HepG2 (cell line): ENCODE data around the gene ATRIP. TPM values are rescaled to one million over a fixed set of nuclear protein-coding genes. Genes with fewer than 3 reads are reported as not detected.

Experiments
- ARID3A ChIP-seq: IDR thresholded peaks from 2 replicates; pipeline ENCODE4 v1.6.1; 2012; ENCODE audit warnings: low read depth, low read length, improper control_type of control experiment
- DBP ChIP-seq: sonication (generic); formaldehyde crosslinking; IDR thresholded peaks from 2 replicates; pipeline ENCODE4 v1.4.0; 2020; ENCODE audit warnings: missing genetic modification reagents; ENCODE audit errors: not compliant biosample characterization
- DMAP1 ChIP-seq: IDR thresholded peaks from 2 replicates; pipeline ENCODE4 v1.6.1; 2016
- DZIP1 ChIP-seq: sonication (generic); formaldehyde crosslinking; IDR thresholded peaks from 2 replicates; pipeline ENCODE4 v1.5.0; 2020; ENCODE audit warnings: mild to moderate bottlenecking, missing genetic modification reagents
- ELF1 ChIP-seq: sonication (generic); formaldehyde crosslinking; IDR thresholded peaks from 2 replicates; pipeline ENCODE4 v1.4.0; 2020; ENCODE audit warnings: missing genetic modification reagents
- HHEX ChIP-seq: IDR thresholded peaks from 2 replicates; pipeline ENCODE4 v1.6.1; 2016; ENCODE audit warnings: control low read depth
- KAT8 ChIP-seq: IDR thresholded peaks from 2 replicates; pipeline ENCODE4 v1.6.1; 2016; ENCODE audit warnings: missing genetic modification reagents, missing compliant biosample characterization
- PLSCR1 ChIP-seq: sonication (generic); formaldehyde crosslinking; IDR thresholded peaks from 2 replicates; pipeline ENCODE4 v1.5.0; 2020; ENCODE audit warnings: missing genetic modification reagents, mild to moderate bottlenecking, borderline replicate concordance
- PRDM15 ChIP-seq: sonication (generic); formaldehyde crosslinking; IDR thresholded peaks from 2 replicates; pipeline ENCODE4 v1.4.0; 2020; ENCODE audit warnings: missing genetic modification reagents
- RXRB ChIP-seq: IDR thresholded peaks from 2 replicates; pipeline ENCODE4 v1.6.1; 2016; ENCODE audit warnings: borderline replicate concordance, missing genetic modification reagents, missing compliant biosample characterization
- TCF7L2 ChIP-seq: IDR thresholded peaks from 2 replicates; pipeline ENCODE4 v1.6.1; 2011; ENCODE audit warnings: mild to moderate bottlenecking, low read depth, low read length, moderate library complexity
- TEAD3 ChIP-seq: optimal IDR thresholded peaks from 2 replicates; pipeline ENCODE3; 2016; ENCODE audit warnings: borderline replicate concordance
- THRA ChIP-seq: sonication (generic); formaldehyde crosslinking; IDR thresholded peaks from 2 replicates; pipeline ENCODE4 v1.4.0; 2020; ENCODE audit warnings: missing genetic modification reagents, borderline replicate concordance
- U2AF2 ChIP-seq: fragments of 200-400 bp; formaldehyde crosslinking; IDR thresholded peaks from 2 replicates; pipeline ENCODE4 v1.6.1; 2017; ENCODE audit warnings: low read depth, mild to moderate bottlenecking, low read length
- ZNF256 ChIP-seq: sonication (generic); formaldehyde crosslinking; conservative IDR thresholded peaks from 2 replicates; pipeline ENCODE4 v1.4.0; 2020; ENCODE audit warnings: missing genetic modification reagents
- ZNF562 ChIP-seq: sonication (generic); formaldehyde crosslinking; IDR thresholded peaks from 2 replicates; pipeline ENCODE4 v1.8.0; 2022; ENCODE audit warnings: missing genetic modification reagents, borderline replicate concordance
- ZNF724P ChIP-seq: sonication (generic); formaldehyde crosslinking; IDR thresholded peaks from 2 replicates; pipeline ENCODE4 v1.8.0; 2022; ENCODE audit warnings: missing genetic modification reagents, borderline replicate concordance
- polyA plus RNA-seq, 8 experiments: library from polyadenylated mRNA; depleted of rRNA in 3 of 8; stranded (reverse) in 7 of 8; unstranded in 1 of 8; fragments of >200 nt; fragmentation: Illumina TruSeq in 4 of 8; extraction: Trizol in 4 of 8; gene quantifications; 2 replicates each; pipeline versions ENCODE4 v1.2.1 to v1.2.3, GENCODE V29; 2011 to 2016; ENCODE audit warnings: low read depth in 4 of 8, missing spikeins in 1 of 8, mixed read lengths in 1 of 8; ENCODE audit not compliant: insufficient read depth in 1 of 8
- total RNA-seq, 5 experiments: library from RNA; depleted of rRNA; stranded (reverse); fragments of >200 nt; fragmentation: Illumina TruSeq; extraction: Trizol; gene quantifications; 2 replicates each; pipeline ENCODE4 v1.2.3, GENCODE V29; 2016; ENCODE audit warnings: low read depth in 1 of 5

The ATRIP gene
- total and polyA plus RNA-seq, 2 of the 13 experiments (the other 11 are each of a cell fraction or from before 2014, with no cell fraction given): 5.1 to 12.5 TPM

GRCh38 chr3:48431224-48432029, 15.1 kb upstream of the ATRIP start (continued):
- TF ChIP-seq DBP (CRISPR knock-in tag) (no peak), ELF1 (CRISPR knock-in tag) (peak; percentile 56; the same call in 1 of the 2 replicates), U2AF2 (no peak), HHEX (CRISPR knock-in tag) (peak; percentile 79), DMAP1 (CRISPR knock-in tag) (peak; percentile 78; the same call in 1 of the 2 replicates), DZIP1 (CRISPR knock-in tag) (no peak), TCF7L2 (no peak), RXRB (peak; percentile 93), THRA (CRISPR knock-in tag) (peak; percentile 93; the same call in 1 of the 2 replicates), TEAD3 (CRISPR knock-in tag) (peak; percentile 99), ZNF256 (CRISPR knock-in tag) (no peak), PLSCR1 (CRISPR knock-in tag) (no peak), ARID3A (no peak), PRDM15 (CRISPR knock-in tag) (no peak), ZNF562 (CRISPR knock-in tag) (no peak), ZNF724P (CRISPR knock-in tag) (0 out of 2 replicates have a peak, but pooled peaks have one; percentile 22), KAT8 (peak; percentile 56)
